GM12872 (cell line): ENCODE measurements around the gene HS3ST4.

ENCODE experiments used
- TF ChIP-seq, protein P1 (sequence below): IDR thresholded peaks from 3 replicates; pipeline ENCODE4 v1.5.1; 2011; ENCODE audit warnings: low read depth, mild to moderate bottlenecking, low read length, moderate library complexity; ENCODE audit not compliant: insufficient read depth

The HS3ST4 gene

DNA sequence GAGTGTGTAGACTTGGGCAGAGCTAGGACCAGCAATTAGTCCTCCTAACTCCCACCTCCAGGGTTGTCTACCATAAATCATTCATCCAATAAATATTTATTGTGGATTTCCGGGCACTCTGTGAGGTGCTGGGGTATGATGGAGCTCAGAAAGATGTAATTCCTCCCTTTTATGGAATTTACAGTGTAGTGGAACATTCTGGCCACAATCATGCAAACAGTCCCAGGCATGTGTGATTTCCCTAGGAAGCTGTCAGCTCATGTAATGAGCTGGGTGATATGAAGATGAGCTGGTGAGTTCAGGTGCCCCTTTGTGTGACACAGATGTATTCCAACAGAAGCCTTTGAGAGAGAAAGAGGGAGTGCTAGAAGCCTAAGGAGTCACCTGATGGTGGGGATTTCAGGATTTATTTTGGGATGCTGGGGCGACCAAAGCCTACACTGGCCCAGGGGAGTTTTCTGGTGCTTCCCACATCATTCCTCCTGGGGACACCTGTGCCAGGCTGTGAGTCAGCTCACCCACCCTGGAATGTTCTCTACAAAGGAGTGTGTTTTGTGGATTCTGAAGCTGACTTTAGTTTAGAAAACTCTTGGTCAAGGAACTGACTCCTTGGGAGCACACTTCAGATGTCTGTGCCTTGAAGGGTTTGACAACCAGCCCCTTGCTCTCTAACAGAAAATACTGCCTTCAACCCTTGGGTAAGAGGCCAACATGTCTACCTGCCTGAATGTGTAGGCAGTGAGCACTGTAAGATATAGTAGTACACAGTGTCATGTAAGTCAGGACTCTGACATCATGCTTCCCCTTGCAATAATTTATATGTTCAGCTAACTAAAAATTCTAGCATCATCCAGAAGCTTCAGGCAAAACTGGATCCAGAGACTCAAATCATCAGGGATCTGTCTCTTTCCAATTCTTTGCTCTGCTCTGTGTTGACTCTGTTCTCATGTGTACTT is 42.9 kb downstream of the HS3ST4 start:
- TF ChIP-seq, protein P1, sequence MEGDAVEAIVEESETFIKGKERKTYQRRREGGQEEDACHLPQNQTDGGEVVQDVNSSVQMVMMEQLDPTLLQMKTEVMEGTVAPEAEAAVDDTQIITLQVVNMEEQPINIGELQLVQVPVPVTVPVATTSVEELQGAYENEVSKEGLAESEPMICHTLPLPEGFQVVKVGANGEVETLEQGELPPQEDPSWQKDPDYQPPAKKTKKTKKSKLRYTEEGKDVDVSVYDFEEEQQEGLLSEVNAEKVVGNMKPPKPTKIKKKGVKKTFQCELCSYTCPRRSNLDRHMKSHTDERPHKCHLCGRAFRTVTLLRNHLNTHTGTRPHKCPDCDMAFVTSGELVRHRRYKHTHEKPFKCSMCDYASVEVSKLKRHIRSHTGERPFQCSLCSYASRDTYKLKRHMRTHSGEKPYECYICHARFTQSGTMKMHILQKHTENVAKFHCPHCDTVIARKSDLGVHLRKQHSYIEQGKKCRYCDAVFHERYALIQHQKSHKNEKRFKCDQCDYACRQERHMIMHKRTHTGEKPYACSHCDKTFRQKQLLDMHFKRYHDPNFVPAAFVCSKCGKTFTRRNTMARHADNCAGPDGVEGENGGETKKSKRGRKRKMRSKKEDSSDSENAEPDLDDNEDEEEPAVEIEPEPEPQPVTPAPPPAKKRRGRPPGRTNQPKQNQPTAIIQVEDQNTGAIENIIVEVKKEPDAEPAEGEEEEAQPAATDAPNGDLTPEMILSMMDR, result no peak

DNA sequence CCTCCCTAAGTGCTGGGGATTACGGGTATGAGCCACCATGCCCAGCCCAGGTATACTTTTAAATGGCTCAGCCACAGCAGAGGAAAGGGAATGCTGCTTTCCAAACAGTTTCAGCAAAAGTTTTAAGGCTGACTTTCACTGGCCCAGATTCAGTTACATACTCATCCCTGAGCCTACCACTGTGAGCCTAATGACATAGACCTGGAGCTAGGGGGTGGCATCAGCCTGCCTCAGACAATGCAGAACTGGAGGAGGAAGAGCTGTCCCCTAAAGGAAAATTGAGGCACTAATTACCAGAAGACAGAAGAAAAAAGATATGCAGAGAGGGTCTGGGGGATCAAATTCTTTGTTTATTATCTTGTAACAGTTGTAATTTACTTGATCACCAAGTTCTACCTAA is 43.9 kb downstream of the HS3ST4 start:
- TF ChIP-seq, protein P1, result no peak

DNA sequence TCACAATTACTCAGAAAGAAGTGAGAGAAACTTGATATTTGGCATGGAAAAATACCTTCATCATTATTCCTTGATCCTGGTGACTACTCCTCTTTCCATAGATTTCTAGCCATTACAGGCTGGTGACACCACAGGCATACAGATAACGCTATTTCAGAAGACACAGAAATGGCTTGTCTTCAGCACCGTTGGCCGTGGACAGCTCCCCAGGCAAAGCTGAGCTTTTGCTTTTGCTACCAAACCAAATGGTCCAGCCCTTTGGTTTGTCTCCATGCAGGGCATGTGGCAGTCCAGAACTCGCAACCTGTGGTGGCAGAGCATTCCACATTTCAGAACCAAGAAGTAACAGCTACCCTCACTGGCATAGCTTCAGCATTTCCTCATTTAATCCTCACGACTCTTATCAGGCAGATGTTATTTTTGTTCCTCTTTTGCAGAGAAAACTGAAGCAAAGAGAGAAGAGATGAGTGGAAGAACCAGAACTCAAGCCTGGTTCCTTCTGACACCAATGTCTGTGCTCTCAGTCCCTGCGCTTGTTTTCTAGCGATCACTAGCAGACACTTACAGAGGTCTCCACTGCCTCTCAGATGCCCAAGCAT is 55.5 kb downstream of the HS3ST4 start:
- TF ChIP-seq, protein P1, result no peak

DNA sequence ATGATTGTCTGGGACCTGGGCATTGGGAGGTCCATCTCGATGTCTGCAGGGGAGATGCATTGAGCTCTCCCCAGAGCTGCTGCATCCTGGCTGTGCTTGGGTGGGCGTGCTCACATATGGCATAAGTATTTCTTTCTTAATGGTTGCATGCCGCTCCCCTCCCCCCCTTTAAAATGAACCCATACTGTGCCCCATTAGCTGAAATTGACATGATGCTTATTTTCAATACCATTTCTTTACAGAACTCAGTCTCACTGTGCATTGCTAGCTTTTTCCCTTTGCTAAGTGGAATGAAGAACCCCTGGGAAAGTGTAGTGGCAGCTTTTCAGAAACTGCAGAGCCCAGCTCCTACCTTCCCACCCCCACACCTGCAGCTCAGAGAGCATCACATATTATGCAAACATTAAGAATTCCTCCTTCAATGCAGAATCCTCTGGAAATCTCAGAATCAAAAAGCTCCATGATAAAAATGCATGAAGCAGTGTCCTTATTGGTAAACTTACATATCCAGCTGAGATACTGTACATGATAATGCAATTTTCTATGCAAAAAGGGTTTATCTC is 56.4 kb downstream of the HS3ST4 start:
- TF ChIP-seq, protein P1, result no peak

DNA sequence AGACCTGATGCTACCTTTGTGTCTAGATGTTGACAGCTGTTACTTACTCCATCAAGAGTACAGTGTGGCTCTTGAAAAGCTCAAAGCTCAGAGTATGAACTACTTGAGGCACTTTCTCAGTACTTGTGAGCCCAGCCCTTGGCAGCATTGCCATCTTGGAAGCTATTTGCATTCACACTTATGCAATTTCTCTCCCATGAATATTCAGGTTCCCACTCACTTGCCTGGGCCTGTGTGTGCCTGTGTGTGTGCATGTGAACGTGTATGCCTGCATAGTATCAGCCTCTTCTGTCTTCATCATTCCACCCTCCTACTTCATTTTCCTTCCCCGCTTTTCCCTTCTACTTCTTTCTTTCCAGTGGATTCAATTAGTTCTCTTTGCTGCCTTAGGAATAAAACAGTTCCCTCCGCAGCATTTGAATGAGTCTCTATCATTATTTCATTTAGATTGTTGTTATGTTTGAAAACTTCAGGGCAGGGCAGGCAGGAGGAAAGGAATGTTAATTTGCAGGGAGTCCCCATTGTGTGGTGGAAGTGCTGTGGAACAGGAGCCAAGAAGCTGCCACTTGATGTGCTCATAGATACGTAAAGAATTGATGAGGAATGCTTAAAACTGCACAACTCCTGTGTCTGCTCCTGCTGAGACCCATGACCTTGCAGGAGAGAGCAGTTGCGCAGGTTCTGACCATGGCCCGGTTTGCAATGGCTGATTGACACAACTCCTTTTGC is 58.9 kb downstream of the HS3ST4 start:
- TF ChIP-seq, protein P1, result no peak

DNA sequence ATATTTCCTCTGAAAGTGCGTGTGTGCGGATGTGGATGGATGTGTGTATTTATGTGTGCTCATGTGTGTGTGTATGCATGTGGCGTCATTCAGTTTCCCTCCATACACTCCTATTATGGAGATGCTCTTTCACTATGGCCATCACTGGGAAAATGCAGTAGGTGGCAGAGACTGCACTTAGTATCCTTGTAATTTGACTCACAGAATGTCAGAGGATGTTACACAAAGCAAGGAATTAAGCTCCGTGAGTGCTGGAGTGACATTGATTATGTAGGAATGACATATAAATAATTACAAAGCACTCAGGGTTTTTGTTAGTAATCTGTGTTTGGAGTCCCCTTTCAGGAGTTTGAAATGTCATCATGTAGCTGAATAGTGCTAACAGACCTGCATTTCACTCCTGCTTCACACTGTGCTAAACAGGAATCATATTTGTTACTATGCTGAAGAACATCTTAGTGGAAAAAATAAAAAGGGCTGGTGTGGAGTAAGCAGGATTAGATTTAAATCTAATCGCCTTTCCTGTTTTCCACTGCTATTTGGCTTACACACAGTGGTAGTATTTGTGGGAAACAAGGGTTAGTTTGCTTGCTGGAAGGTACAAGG is 59.6 kb downstream of the HS3ST4 start:
- TF ChIP-seq, protein P1, result no peak
